ENCODE measurements around the gene PTX4. TPM values are rescaled to one million over a fixed set of nuclear protein-coding genes. Genes with fewer than 3 reads are reported as not detected.

Gene PTX4
- total RNA-seq, 1 experiment from 2014 or later: 0.22 TPM

DNA sequence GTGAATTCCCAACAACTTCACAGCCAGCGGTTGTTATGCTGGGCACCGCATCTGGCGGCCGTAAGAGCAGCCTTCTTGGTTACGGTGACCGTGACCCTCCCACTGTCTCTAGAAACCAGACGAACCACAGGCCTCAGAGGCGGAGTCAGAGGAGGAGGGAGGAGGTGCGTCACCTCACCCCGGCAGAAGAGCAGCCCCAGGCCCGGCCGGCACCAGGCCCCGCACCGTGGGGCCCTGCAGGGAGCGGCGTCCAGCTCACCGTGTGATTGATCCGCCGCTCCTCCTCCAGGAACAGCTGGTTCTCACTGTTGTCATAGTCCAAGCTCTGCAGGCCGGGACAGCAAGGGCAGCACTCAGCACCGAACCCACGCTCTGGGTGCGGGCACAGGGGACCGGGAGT lies 27.6 kb downstream of the PTX4 start:
- no peaks in the 10 kb centered on the region for H3K36me3 ChIP-seq (ENCODE audit: low read depth, low read length)
- ATAC-seq (no peak), DNase-seq (no peak)
- no peaks in the 10 kb centered on the region for H3F3A ChIP-seq (ENCODE audit: low read length, unreplicated experiment)
- POLR2A ChIA-PET (ENCODE audit: unreplicated experiment): no interaction called here
- H2AFZ ChIP-seq (ENCODE audit: low read length): no peak overlapping the region
- no peak overlapping the region for H3K9ac ChIP-seq (ENCODE audit: low read length)
- CTCF ChIA-PET: no interaction called here
- H3K4me3 ChIP-seq (ENCODE audit: low read length): no peak overlapping the region
- no peaks in the 10 kb centered on the region for H3K9me3 ChIP-seq (ENCODE audit: low read length)
- no peaks in the 10 kb centered on the region for H3K9me2 ChIP-seq (replicated peaks; ENCODE audit: low read length)
- H3K27ac ChIP-seq (ENCODE audit: low read length): no peak overlapping the region
- intact Hi-C loops (cut with micrococcal nuclease): no loop called here
- no peaks in the 10 kb centered on the region for H4K20me1 ChIP-seq (ENCODE audit: low read length)
- BruUV-seq (replicated peaks): no TSS peak
- H3K79me2 ChIP-seq (ENCODE audit: low read length): no peaks in the 10 kb centered on the region
- H3K4me1 ChIP-seq (ENCODE audit: insufficient read depth, low read length): no peaks in the 10 kb centered on the region
- no peak overlapping the region for H3K4me2 ChIP-seq (ENCODE audit: low read length)
- TF ChIP-seq EZH2phosphoT487 (IDR thresholded peaks at IDR 0.05; ENCODE audit: borderline replicate concordance, low read length) (no peak), EZH2 (IDR thresholded peaks at IDR 0.05; ENCODE audit: low read length, unreplicated experiment) (no peak)
- TF ChIP-seq, protein P1, sequence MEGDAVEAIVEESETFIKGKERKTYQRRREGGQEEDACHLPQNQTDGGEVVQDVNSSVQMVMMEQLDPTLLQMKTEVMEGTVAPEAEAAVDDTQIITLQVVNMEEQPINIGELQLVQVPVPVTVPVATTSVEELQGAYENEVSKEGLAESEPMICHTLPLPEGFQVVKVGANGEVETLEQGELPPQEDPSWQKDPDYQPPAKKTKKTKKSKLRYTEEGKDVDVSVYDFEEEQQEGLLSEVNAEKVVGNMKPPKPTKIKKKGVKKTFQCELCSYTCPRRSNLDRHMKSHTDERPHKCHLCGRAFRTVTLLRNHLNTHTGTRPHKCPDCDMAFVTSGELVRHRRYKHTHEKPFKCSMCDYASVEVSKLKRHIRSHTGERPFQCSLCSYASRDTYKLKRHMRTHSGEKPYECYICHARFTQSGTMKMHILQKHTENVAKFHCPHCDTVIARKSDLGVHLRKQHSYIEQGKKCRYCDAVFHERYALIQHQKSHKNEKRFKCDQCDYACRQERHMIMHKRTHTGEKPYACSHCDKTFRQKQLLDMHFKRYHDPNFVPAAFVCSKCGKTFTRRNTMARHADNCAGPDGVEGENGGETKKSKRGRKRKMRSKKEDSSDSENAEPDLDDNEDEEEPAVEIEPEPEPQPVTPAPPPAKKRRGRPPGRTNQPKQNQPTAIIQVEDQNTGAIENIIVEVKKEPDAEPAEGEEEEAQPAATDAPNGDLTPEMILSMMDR (conservative IDR thresholded peaks at IDR 0.05; ENCODE audit: low read depth, low read length): no peak
- no peaks in the 10 kb centered on the region for H3K27me3 ChIP-seq (ENCODE audit: low read length)

- Histone ChIP-seq H3K79me2 (ENCODE audit: low read length) (no peaks in the 10 kb centered on the region), H3K27ac (ENCODE audit: low read length) (no peak overlapping the region), H3K27me3 (ENCODE audit: low read length) (no peaks in the 10 kb centered on the region), H3K9ac (ENCODE audit: low read length) (no peak overlapping the region), H3F3A (ENCODE audit: low read length, unreplicated experiment) (no peaks in the 10 kb centered on the region), H3K4me2 (ENCODE audit: low read length) (no peak overlapping the region), H2AFZ (ENCODE audit: low read length) (no peak overlapping the region), H4K20me1 (ENCODE audit: low read length) (no peaks in the 10 kb centered on the region), H3K9me2 (replicated peaks; ENCODE audit: low read length) (no peaks in the 10 kb centered on the region), H3K4me3 (ENCODE audit: low read length) (no peak overlapping the region), H3K4me1 (ENCODE audit: insufficient read depth, low read length) (no peaks in the 10 kb centered on the region), H3K36me3 (ENCODE audit: low read depth, low read length) (no peaks in the 10 kb centered on the region), H3K9me3 (ENCODE audit: low read length) (no peaks in the 10 kb centered on the region)
- ChIA-PET POLR2A (ENCODE audit: unreplicated experiment) (no interaction called here), CTCF (no interaction called here)
- DNase-seq (no peak), ATAC-seq (no peak)
- TF ChIP-seq EZH2phosphoT487 (IDR thresholded peaks at IDR 0.05; ENCODE audit: borderline replicate concordance, low read length) (no peak), EZH2 (IDR thresholded peaks at IDR 0.05; ENCODE audit: low read length, unreplicated experiment) (no peak)
- TF ChIP-seq, protein P1 (conservative IDR thresholded peaks at IDR 0.05; ENCODE audit: low read depth, low read length): no peak
- intact Hi-C loops (cut with micrococcal nuclease): no loop called here
- no TSS peak for BruUV-seq (replicated peaks)
Observed at GRCh38 chr16:1460602-1461138, 28.1 kb downstream of the PTX4 start.

DNA sequence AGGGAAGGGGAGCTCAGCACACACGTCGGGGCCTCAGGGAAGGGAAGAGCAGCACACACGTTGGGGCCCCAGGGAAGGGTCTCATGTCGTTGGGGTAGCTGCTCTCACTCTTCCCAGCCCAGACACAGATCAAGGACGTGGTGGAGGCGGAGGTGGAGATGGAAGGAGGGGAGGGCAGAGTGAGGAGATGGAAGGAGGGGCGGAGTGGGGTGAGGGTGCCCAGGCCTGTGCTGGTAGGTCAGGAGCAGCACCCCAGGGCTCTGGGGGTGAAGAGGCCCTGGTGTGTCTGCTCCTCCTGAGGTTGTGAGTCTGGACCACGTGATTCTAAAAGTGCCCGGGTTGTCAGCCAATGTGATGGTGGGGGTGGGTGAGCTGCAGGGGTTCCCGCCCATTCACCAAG lies 28.8 kb downstream of the PTX4 start:
- TF ChIP-seq, protein P1 (conservative IDR thresholded peaks at IDR 0.05; ENCODE audit: low read depth, low read length): no peak
- TF ChIP-seq EZH2phosphoT487 (IDR thresholded peaks at IDR 0.05; ENCODE audit: borderline replicate concordance, low read length): no peak
- no peak for TF ChIP-seq EZH2 (IDR thresholded peaks at IDR 0.05; ENCODE audit: low read length, unreplicated experiment)
- intact Hi-C loops (cut with micrococcal nuclease): no loop called here
- no peaks in the 10 kb centered on the region for H3K79me2 ChIP-seq (ENCODE audit: low read length)
- no peak overlapping the region for H3K27ac ChIP-seq (ENCODE audit: low read length)
- H3K27me3 ChIP-seq (ENCODE audit: low read length): no peaks in the 10 kb centered on the region
- no peaks in the 10 kb centered on the region for H3K9me2 ChIP-seq (replicated peaks; ENCODE audit: low read length)
- no peak overlapping the region for H2AFZ ChIP-seq (ENCODE audit: low read length)
- H3K4me2 ChIP-seq (ENCODE audit: low read length): no peak overlapping the region
- ChIA-PET POLR2A (ENCODE audit: unreplicated experiment) (no interaction called here), CTCF (no interaction called here)
- no peaks in the 10 kb centered on the region for H3F3A ChIP-seq (ENCODE audit: low read length, unreplicated experiment)
- H4K20me1 ChIP-seq (ENCODE audit: low read length): no peaks in the 10 kb centered on the region
- no peaks in the 10 kb centered on the region for H3K9me3 ChIP-seq (ENCODE audit: low read length)
- no peaks in the 10 kb centered on the region for H3K36me3 ChIP-seq (ENCODE audit: low read depth, low read length)
- H3K4me3 ChIP-seq (ENCODE audit: low read length): no peak overlapping the region
- no peak overlapping the region for H3K9ac ChIP-seq (ENCODE audit: low read length)
- DNase-seq (no peak), ATAC-seq (no peak)
- no TSS peak for BruUV-seq (replicated peaks)
- no peaks in the 10 kb centered on the region for H3K4me1 ChIP-seq (ENCODE audit: insufficient read depth, low read length)

All from PC-3 (cell line).